GM18909 (cell line): ENCODE data around the gene ETV5.

Experiments
- ATAC-seq: cut with Tn5 transposase; IDR thresholded peaks from one replicate; pipeline ENCODE4 v1.9.1; 2021; ENCODE audit warnings: mild to moderate bottlenecking; ENCODE audit not compliant: unreplicated experiment, poor library complexity

Gene ETV5

DNA sequence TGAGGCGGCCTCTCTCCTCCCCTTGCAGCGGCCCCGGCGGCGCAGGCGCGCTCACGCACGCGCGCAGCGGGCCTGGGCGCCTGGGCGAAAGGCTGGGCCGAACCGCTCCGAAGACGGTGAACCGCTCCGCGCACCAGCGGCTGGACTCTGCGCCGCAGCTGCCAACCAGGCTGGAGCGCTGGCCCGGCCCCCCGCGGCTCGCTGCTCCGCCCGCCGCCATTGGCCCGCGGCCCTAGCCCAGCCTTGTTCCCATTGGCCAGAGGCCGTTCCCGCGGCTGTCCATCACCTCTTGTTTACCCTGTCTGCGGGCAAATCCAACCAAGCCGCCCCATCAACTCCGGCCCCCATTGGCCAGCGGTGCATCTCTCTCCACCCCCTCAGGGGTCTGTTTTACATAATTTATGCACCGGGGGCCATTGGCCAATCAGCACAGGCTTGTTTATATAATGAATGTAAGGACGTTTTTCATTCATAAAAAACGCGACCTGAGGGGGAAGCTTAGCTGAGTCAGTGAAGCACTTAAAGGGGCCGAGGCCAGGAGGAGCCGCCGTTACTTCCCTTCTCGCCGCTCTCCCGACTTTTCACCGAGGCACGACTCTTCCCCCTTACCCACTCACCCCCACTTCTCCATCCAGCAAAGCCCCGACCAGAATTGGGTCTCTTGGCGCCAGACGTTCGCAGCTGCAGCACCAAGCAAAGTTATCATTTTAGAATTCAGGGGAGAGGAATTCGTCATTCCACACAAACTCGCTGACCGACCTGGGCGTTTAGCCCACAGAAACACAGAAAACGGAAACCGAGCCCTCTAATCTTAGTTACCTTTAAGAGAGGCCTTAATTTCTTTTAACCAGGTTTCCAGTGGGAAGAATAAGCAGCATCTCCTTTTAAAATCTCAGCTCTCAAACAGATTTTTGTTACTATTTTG, at the start of gene ETV5:
ETV5 (minus strand) TSS at position 149 of the 925 bp plus-strand sequence. CDS start 3,221 bp downstream, outside the sequence.
- ATAC-seq: peak; percentile 97

- ATAC-seq: no peak
Observed at GRCh38 chr3:186154641-186155040, 45.8 kb upstream of the ETV5 start.

DNA sequence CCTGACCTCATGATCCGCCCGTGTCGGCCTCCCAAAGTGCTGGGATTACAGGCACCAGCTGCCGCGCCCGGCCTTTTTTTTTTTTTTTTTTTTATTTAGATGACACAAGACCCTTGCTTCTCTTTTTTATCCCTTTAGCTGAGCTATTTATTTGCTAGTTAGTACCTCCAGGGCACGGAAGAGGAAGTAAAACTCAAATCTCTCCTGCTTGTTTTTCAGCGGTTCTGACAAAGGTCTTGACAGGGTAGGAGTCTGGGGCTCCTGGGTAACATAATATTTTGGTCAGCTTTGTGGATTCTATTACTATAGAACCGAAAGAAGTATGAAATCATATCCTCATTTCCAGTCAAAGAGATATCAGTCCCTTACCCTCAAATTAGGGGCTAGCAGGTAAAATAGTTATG, 44.0 kb upstream of the ETV5 start:
- peak; percentile 94 for ATAC-seq

DNA sequence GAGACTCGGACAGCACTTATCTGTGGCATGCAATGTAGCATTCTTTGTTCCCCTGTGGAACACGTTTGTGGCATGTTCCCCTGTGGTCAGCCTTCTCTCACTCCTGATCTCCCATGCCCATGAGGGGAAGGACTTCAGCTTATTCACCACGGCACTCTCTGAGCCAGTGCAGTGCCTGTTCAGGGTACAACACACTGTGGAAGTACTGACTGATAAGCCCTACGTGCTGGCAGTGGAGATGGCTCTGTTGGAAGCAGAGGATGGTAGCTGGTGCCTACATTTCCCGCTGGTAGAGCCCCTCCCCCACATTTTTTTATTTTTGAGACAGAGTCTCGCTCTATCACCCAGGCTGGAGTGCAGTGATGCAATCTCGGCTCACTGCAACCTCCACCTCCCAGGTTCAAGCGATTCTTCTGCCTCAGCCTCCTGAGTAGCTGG, 43.5 kb upstream of the ETV5 start:
- peak; percentile 26 for ATAC-seq

DNA sequence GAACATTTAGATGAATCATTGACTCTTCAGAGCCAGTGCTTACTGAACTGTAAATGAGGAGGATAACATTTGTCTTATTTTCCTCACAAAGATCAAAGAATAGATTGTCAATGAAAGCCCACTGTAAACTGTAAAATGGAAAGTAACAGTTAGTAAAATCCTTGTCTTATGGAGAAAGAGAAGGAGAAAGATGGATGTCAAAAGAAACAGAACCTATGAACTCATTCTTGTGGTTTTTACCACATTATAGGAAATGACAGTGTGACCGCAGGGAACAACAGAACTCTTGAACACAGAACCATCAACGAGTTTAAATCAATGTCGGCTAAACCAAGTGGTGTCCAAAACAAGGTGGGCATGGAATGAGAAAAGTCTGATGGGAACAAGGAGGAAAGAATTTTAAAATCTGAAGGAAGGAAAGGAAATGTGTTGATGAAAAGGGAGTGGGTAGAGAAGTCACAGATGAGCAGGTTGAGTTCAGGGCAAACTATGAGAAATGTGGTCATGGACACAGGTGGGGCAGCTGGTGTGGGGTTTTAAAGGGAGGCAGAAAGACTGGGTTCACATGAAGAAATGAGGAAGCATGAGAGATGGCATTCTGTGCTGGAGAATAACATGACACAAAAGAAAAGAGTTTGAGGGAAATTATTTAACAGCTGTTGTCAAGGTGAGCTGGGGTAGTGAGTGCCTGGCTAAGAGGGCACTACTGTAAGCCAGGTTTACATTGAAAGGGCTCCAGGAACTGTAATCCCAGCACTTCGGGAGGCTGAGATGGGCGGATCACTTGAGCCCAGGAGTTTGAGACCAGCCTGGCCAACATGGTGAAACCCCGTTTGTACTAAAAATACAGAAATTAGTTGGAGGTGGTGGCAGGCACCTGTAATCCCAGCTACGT, 42.4 kb upstream of the ETV5 start:
- no peak for ATAC-seq

DNA sequence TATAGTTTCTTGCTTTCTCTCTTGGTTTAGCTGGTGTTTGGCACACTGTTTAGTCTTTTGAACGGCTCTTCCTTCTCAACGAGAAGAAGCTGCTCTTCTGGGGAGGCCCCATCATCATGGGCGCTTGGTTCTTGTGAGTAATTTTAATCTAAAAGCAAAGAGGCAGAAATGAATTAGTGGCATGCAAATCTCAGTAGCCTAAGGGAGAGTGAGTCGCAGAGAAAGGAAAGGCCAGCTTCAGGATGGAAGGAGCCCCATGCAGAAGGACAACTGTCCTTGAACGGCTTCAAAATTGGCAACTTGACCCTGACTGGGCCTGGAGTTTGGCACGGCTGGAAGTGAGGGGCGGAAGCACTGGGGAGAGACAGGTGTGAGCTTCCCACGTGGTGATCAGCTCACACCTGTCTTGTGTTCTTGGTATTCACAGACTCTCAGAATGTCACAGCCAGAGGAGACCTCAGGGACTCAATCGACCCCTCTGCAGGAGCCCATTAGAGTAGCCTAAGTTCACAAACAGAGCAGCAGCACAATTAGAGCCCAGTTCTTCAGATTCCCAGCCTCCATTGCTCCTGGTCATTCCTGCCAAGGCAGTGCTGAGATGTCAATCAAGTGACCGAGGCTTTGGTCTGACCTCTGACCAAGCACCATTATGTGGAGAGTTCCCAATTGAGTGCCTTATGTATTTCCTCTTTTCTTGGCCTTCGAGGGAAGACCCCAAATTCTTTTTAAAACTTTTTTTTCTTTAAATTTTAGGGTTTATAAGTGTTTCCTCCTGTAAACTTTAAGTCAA, 41.3 kb upstream of the ETV5 start:
- ATAC-seq: no peak

GRCh38 chr3:186149319-186149960, 40.6 kb upstream of the ETV5 start:
- ATAC-seq: no peak

DNA sequence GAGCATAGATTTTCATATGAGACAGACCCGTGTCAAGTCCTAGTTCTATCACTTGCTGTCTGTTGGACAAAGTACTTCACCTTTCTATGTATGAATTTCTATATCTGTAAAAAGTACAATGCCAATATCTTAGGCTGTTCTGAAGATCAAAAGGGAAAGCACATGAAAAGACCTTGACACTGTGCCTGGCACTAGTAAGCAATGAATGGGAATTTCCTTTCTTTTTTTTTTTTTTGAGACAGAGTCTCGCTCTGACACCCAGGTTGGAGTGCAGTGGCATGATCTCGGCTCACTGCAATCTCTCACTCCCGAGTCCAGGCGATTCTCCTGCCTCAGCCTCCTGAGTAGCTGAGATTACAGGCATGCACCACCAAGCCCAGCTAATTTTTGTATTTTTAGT, 35.4 kb upstream of the ETV5 start:
- no peak for ATAC-seq

- no peak for ATAC-seq
Observed at GRCh38 chr3:186143250-186143649, 34.4 kb upstream of the ETV5 start.

DNA sequence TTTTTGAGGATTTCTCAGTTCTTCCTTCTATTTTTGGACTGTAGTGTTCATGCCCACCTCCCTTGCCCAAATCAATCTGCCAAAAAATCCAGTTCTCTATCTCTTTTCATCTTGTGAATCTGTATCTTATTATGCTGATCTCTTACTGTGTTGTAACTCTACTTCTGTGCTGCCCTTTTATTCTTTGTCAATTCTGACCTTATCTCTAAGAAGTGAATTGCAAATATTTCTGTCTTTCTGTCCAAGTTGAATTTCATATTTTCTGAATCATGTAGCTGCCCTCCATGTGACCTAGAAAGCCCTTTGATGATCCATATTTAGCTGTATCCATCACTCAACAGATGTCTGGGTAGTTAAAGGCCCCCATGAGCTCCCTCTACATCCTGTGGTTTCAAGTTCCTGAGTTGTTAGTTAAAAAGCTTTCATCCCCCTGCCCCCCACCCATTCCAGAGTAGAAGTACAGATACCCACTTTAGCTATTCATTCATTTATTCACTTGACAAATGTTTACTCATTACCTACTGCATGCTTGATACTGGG, 33.6 kb upstream of the ETV5 start:
- no peak for ATAC-seq

GRCh38 chr3:186141790-186142189, 32.9 kb upstream of the ETV5 start:
- ATAC-seq: no peak

GRCh38 chr3:186138272-186138981, 29.5 kb upstream of the ETV5 start:
- no peak for ATAC-seq

GRCh38 chr3:186137051-186137685, 28.3 kb upstream of the ETV5 start:
- no peak for ATAC-seq

GRCh38 chr3:186133980-186134379, 25.1 kb upstream of the ETV5 start:
- ATAC-seq: no peak

DNA sequence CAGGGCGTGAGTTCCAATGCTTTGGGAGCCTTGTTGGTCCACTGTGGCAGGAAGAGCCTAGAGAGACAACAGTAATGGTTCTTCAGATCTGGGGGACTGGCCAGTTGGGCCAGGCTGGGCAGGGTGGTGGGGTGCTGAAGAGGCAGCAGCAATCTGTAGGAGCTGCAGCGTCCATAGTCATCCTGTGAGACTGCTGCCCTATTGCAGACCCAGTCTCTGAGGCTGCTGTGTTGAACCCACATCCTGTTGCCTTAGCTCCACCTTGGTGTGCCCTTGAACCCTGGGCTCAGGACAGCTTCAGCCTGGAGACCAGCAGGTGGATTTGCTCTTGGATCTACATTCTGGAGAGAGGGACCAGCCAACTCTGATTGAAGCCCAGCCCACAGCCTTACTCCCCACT, 23.6 kb upstream of the ETV5 start:
- no peak for ATAC-seq

GRCh38 chr3:186129206-186129605, 20.3 kb upstream of the ETV5 start:
- ATAC-seq: no peak

GRCh38 chr3:186128158-186128557, 19.3 kb upstream of the ETV5 start:
- no peak for ATAC-seq

DNA sequence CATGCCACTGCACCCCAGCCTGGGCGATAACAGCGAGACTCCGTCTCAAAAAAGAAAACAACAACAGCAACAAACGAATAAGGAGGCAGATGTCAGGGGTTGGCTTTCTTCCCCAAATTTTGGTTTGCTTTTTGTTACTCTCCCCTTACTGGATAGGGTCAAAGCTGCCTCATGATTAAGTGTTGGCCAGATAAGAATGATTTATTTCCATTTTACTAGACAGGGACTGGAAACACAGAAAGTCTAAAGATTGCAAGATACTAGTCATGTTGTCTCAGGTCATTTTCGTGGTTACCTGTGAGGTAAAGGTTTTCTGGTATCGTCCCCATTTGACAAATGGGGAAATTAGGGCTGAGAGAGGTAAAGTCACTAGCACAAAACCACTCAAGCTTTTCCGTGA, 18.6 kb upstream of the ETV5 start:
- ATAC-seq: no peak
